Cardiac fibroblast (primary cell): ENCODE measurements around the gene MAZ.
"Not testable (repeated sequence)": the region's sequence is repeated elsewhere in the genome, so short reads cannot be mapped to it uniquely, and the experiment has no call there.

Experiments
- DNase-seq, 2 donors: peaks; one replicate each; pipeline versions ENCODE4 v3.0.0 to v3.0.0-alpha.2; 2010; ENCODE audit warnings: low read depth in 2 of 2
- H3K4me3 ChIP-seq, 2 donors: replicated peaks in 1 of 2; 1 replicate in 1 of 2; 2 replicates in 1 of 2; pipeline ENCODE4 v1.5.1; 2011; ENCODE audit warnings: low read depth in 2 of 2, low read length in 2 of 2, mild to moderate bottlenecking in 2 of 2, moderate library complexity in 1 of 2
- CTCF ChIP-seq: IDR thresholded peaks from one replicate; pipeline ENCODE4 v1.5.1; 2011; ENCODE audit warnings: low read depth, mild to moderate bottlenecking, low read length, inconsistent platforms

Gene MAZ

GRCh38 chr16:29775742-29776408 is 30.5 kb upstream of the MAZ start:
- no peak overlapping the region for H3K4me3 ChIP-seq
- no peak for TF ChIP-seq CTCF
- peak; percentile 20 to 38 for DNase-seq

GRCh38 chr16:29777576-29778350 is 28.6 kb upstream of the MAZ start, which contains the start of gene ZG16:
Gene ZG16 (plus strand): TSS chr16:29778256. CDS start chr16:29779267, 1,011 bp downstream.
- H3K4me3 ChIP-seq: no peak within 1 kb of the TSS
- no peak for TF ChIP-seq CTCF
- DNase-seq: no peak

GRCh38 chr16:29779474-29779873 is 26.9 kb upstream of the MAZ start:
- TF ChIP-seq CTCF: no peak
- peak in 1 of 2 donors; percentile 4 for DNase-seq
- H3K4me3 ChIP-seq: no peak overlapping the region

GRCh38 chr16:29783094-29783953 is 23.0 kb upstream of the MAZ start:
- DNase-seq, H3K4me3 ChIP-seq: not testable (repeated sequence)

GRCh38 chr16:29784157-29784556 is 22.2 kb upstream of the MAZ start:
- H3K4me3 ChIP-seq: no peak overlapping the region
- no peak for DNase-seq
- TF ChIP-seq CTCF: no peak

- peak; percentile 65 to 74 for DNase-seq
- peak; percentile 88 for TF ChIP-seq CTCF
- peak overlapping the region; percentile 19 to 29 for H3K4me3 ChIP-seq
Measured at GRCh38 chr16:29784901-29785500, 21.3 kb upstream of the MAZ start.

- not testable (repeated sequence) for DNase-seq, H3K4me3 ChIP-seq
Measured at GRCh38 chr16:29787155-29787554, 19.2 kb upstream of the MAZ start.
